Measurements from ENCODE around the gene TIMM22. TPM values are rescaled to one million over a fixed set of nuclear protein-coding genes. Genes with fewer than 3 reads are reported as not detected.

Gene TIMM22
- total RNA-seq, 1 experiment from 2014 or later = 14.0 TPM

DNA sequence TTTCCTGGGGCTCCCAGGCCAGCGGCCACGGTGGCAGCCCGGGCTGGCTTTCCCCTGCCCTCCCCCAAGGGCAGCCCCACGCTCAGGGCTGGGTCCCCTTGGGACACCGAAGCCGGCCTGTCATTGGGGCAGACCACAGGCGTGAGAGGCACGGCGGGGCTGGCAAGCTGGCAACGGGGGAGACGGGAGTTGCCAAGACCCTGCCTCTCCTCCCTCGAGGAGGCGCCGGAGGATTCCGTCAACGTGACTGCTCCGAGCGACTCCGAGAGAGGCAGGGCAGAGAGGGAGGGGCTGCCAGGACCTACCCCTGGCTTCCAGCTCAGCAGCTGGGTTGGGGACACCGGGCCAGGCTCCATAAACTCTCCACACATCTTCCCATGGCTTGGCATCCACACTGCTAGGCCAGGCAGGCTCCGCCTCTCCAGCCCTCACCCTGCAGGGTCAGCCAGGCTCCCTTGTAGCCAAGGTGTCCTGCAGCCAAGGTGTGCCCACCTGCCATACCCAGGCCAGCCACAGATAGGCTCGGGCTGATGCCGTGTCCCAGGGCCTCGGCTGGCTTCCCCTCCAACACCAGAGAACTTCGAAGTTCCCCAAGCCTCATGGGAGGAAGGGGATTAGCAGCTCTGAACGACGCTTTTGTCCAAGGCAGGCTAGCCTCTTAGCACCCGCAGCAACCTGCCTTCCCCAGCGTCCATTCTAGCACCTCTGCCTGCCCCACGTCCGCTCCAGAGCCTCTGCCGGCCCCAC is 25.5 kb downstream of the TIMM22 start:
- no peaks in the 10 kb centered on the region for H3K36me3 ChIP-seq (ENCODE audit: control insufficient read depth in 1 of 2, insufficient read depth in 2 of 2, low read length in 2 of 2)
- POLR2A ChIA-PET = no interaction called here
- no peaks in the 10 kb centered on the region for H3K9me3 ChIP-seq (ENCODE audit: control insufficient read depth in 1 of 2, insufficient read depth in 1 of 2, low read depth in 1 of 2, low read length in 2 of 2)
- BruUV-seq (replicated peaks) = no TSS peak
- no peak overlapping the region for H3K27ac ChIP-seq (ENCODE audit: low read depth, low read length)
- TF ChIP-seq CEBPB (IDR thresholded peaks at IDR 0.05; ENCODE audit: low read depth) (no peak), SIN3A (IDR thresholded peaks at IDR 0.05; ENCODE audit: low read depth) (no peak), ZFX (IDR thresholded peaks at IDR 0.05) (no peak), RAD21 (IDR thresholded peaks at IDR 0.05; ENCODE audit: low read depth) (no peak), EZH2phosphoT487 (IDR thresholded peaks at IDR 0.05; ENCODE audit: borderline replicate concordance) (no peak), CBX3 (IDR thresholded peaks at IDR 0.05; ENCODE audit: low read depth) (no peak), POLR2AphosphoS5 (IDR thresholded peaks at IDR 0.05; ENCODE audit: low read depth, low read length) (no peak), TCF7L2 (IDR thresholded peaks at IDR 0.05; ENCODE audit: borderline replicate concordance, extremely low read depth, insufficient read depth, insufficient read length) (no peak), FOSL1 (IDR thresholded peaks at IDR 0.05; ENCODE audit: low read depth) (no peak)
- TF ChIP-seq, protein P1, sequence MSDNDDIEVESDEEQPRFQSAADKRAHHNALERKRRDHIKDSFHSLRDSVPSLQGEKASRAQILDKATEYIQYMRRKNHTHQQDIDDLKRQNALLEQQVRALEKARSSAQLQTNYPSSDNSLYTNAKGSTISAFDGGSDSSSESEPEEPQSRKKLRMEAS (IDR thresholded peaks at IDR 0.05) = no peak
- TF ChIP-seq, protein P2, sequence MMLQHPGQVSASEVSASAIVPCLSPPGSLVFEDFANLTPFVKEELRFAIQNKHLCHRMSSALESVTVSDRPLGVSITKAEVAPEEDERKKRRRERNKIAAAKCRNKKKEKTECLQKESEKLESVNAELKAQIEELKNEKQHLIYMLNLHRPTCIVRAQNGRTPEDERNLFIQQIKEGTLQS (IDR thresholded peaks at IDR 0.05) = no peak
- TF ChIP-seq, protein P3, sequence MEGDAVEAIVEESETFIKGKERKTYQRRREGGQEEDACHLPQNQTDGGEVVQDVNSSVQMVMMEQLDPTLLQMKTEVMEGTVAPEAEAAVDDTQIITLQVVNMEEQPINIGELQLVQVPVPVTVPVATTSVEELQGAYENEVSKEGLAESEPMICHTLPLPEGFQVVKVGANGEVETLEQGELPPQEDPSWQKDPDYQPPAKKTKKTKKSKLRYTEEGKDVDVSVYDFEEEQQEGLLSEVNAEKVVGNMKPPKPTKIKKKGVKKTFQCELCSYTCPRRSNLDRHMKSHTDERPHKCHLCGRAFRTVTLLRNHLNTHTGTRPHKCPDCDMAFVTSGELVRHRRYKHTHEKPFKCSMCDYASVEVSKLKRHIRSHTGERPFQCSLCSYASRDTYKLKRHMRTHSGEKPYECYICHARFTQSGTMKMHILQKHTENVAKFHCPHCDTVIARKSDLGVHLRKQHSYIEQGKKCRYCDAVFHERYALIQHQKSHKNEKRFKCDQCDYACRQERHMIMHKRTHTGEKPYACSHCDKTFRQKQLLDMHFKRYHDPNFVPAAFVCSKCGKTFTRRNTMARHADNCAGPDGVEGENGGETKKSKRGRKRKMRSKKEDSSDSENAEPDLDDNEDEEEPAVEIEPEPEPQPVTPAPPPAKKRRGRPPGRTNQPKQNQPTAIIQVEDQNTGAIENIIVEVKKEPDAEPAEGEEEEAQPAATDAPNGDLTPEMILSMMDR (IDR thresholded peaks at IDR 0.05 in 2 of 3, conservative IDR thresholded peaks at IDR 0.05 in 1 of 3; ENCODE audit: borderline replicate concordance in 1 of 3, insufficient read depth in 1 of 3, low read depth in 2 of 3, low read length in 2 of 3) = no peak
- TF ChIP-seq, protein P4, sequence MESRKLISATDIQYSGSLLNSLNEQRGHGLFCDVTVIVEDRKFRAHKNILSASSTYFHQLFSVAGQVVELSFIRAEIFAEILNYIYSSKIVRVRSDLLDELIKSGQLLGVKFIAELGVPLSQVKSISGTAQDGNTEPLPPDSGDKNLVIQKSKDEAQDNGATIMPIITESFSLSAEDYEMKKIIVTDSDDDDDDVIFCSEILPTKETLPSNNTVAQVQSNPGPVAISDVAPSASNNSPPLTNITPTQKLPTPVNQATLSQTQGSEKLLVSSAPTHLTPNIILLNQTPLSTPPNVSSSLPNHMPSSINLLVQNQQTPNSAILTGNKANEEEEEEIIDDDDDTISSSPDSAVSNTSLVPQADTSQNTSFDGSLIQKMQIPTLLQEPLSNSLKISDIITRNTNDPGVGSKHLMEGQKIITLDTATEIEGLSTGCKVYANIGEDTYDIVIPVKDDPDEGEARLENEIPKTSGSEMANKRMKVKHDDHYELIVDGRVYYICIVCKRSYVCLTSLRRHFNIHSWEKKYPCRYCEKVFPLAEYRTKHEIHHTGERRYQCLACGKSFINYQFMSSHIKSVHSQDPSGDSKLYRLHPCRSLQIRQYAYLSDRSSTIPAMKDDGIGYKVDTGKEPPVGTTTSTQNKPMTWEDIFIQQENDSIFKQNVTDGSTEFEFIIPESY (IDR thresholded peaks at IDR 0.05; ENCODE audit: extremely low read depth, insufficient replicate concordance, low read length) = no peak
- H3K4me1 ChIP-seq (ENCODE audit: control insufficient read depth in 1 of 2, insufficient read depth in 2 of 2, low read length in 2 of 2) = no peaks in the 10 kb centered on the region
- DNase-seq (ENCODE audit: low read depth, low spot score) = no peak
- H2AFZ ChIP-seq (ENCODE audit: low read depth, low read length, poor library complexity, severe bottlenecking) = no peak overlapping the region
- RAD21 ChIA-PET (ENCODE audit: low non-redundant PET in 1 of 2, low total read pairs in 2 of 2, uncharacterized antibody in 2 of 2, unreplicated experiment in 2 of 2) = no interaction called here
- H3K4me3 ChIP-seq (replicated peaks in 1 of 2; ENCODE audit: low read depth in 1 of 2, low read length in 2 of 2) = no peak overlapping the region
- H3K27me3 ChIP-seq (ENCODE audit: insufficient read depth, low read length) = no peaks in the 10 kb centered on the region
- no peak overlapping the region for H3K4me2 ChIP-seq (ENCODE audit: low read length)
- ATAC-seq = no peak
- no peaks in the 10 kb centered on the region for H3K79me2 ChIP-seq (ENCODE audit: insufficient read depth, low read length)
- CTCF ChIA-PET = no interaction called here
- intact Hi-C loops (cut with micrococcal nuclease) = no loop called here
- H4K20me1 ChIP-seq (ENCODE audit: insufficient read depth) = no peaks in the 10 kb centered on the region
- H3K9me2 ChIP-seq (ENCODE audit: insufficient read depth) = no peaks in the 10 kb centered on the region
- no peak overlapping the region for H3K9ac ChIP-seq (ENCODE audit: low read length)

All from HCT116 (cell line).